SK-N-SH (cell line): Measurements from ENCODE around the gene BAIAP2L2.

Experiments used
- EZH2phosphoT487 ChIP-seq: fragments of 200-600 bp; sonication (generic); IDR thresholded peaks from 2 replicates; pipeline ENCODE4 v1.6.1; 2017; ENCODE audit warnings: low read depth, mixed run types, mild to moderate bottlenecking, antibody characterized with exemption, moderate library complexity, borderline replicate concordance
- FOSL2 ChIP-seq: IDR thresholded peaks from 2 replicates; pipeline ENCODE4 v1.4.0; 2012; ENCODE audit warnings: low read depth, mild to moderate bottlenecking, moderate library complexity, borderline replicate concordance
- MAX ChIP-seq: IDR thresholded peaks from 2 replicates; pipeline ENCODE4 v1.4.0; 2012; ENCODE audit warnings: low read depth
- POLR2AphosphoS5 ChIP-seq: IDR thresholded peaks from 2 replicates; pipeline ENCODE4 v1.6.1; 2012; ENCODE audit warnings: low read depth, low read length
- RAD21 ChIP-seq: IDR thresholded peaks from 2 replicates; pipeline ENCODE4 v1.6.1; 2012; ENCODE audit warnings: mild to moderate bottlenecking, low read length
- SIN3A ChIP-seq: IDR thresholded peaks from 2 replicates; pipeline ENCODE4 v1.6.1; 2012; ENCODE audit warnings: low read depth, mild to moderate bottlenecking, low read length, moderate library complexity, borderline replicate concordance
- TAF1 ChIP-seq: IDR thresholded peaks from 2 replicates; pipeline ENCODE4 v1.6.1; 2012; ENCODE audit warnings: low read depth, mild to moderate bottlenecking, low read length, moderate library complexity, borderline replicate concordance
- TF ChIP-seq, protein P1 (sequence below): fragments of 200-600 bp; sonication (generic); IDR thresholded peaks from 2 replicates; pipeline ENCODE4 v1.6.1; 2017; ENCODE audit warnings: antibody characterized with exemption, mild to moderate bottlenecking, moderate library complexity

DNA sequence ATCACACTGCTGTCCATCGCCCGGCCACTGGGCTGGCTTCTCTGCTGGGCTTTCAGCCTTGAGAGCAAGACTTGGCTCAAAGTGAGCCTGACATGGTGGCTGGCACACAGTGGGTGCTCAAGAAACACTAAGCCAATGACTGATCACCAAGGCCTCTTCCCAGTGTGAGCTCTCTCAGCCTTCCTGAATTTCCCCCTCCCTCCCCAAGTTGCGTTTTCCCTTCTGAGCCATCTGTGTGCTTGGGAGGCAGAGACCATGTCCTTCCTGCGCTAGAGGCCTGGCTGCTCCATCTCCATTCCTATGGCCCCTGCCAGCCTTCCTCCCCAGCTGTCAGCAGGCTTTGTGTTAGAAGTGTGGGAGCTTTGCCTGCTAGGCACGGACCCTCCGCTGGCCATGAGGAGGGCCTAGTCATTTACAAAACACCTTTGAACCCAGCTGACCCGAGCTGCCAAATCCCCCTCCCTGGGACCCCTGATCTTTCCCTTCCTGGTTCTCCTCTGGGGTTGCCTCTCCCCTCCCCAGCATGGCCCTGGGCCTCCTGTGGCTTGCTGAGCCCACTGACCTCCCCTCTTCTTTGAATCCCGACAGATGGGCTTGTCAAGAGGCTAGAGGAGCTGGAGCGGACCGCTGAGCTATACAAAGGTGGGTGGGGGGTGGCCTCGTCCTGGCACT lies 40.1 kb downstream of the BAIAP2L2 start:
- TF ChIP-seq EZH2phosphoT487: no peak
- TF ChIP-seq TAF1: no peak
- no peak for TF ChIP-seq FOSL2
- TF ChIP-seq, protein P1, sequence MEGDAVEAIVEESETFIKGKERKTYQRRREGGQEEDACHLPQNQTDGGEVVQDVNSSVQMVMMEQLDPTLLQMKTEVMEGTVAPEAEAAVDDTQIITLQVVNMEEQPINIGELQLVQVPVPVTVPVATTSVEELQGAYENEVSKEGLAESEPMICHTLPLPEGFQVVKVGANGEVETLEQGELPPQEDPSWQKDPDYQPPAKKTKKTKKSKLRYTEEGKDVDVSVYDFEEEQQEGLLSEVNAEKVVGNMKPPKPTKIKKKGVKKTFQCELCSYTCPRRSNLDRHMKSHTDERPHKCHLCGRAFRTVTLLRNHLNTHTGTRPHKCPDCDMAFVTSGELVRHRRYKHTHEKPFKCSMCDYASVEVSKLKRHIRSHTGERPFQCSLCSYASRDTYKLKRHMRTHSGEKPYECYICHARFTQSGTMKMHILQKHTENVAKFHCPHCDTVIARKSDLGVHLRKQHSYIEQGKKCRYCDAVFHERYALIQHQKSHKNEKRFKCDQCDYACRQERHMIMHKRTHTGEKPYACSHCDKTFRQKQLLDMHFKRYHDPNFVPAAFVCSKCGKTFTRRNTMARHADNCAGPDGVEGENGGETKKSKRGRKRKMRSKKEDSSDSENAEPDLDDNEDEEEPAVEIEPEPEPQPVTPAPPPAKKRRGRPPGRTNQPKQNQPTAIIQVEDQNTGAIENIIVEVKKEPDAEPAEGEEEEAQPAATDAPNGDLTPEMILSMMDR: no peak
- no peak for TF ChIP-seq RAD21
- no peak for TF ChIP-seq MAX
- no peak for TF ChIP-seq SIN3A
- no peak for TF ChIP-seq POLR2AphosphoS5
